B cell (primary cell): ENCODE results near the gene MSL1.

ENCODE experiments used
- CTCF ChIP-seq: fragments of 200-600 bp; IDR thresholded peaks from one replicate; pipeline ENCODE4 v1.8.0; 2022; ENCODE audit warnings: antibody characterized with exemption, mild to moderate bottlenecking
- EZH2 ChIP-seq: IDR thresholded peaks from 2 replicates; pipeline ENCODE4 v1.6.1; 2012; ENCODE audit warnings: borderline replicate concordance, low read depth, mild to moderate bottlenecking, moderate library complexity, low read length; ENCODE audit not compliant: insufficient read depth, poor library complexity, severe bottlenecking

- TF ChIP-seq CTCF (peak; percentile 77), EZH2 (no peak)
These were observed 46.6 kb downstream of the MSL1 start for GRCh38 chr17:40168262-40168832.
